ENCODE data around the gene ADGRA1. TPM values are rescaled to one million over a fixed set of nuclear protein-coding genes. Genes with fewer than 3 reads are reported as not detected.

Gene ADGRA1
- total RNA-seq, 1 experiment from 2014 or later: not detected

DNA sequence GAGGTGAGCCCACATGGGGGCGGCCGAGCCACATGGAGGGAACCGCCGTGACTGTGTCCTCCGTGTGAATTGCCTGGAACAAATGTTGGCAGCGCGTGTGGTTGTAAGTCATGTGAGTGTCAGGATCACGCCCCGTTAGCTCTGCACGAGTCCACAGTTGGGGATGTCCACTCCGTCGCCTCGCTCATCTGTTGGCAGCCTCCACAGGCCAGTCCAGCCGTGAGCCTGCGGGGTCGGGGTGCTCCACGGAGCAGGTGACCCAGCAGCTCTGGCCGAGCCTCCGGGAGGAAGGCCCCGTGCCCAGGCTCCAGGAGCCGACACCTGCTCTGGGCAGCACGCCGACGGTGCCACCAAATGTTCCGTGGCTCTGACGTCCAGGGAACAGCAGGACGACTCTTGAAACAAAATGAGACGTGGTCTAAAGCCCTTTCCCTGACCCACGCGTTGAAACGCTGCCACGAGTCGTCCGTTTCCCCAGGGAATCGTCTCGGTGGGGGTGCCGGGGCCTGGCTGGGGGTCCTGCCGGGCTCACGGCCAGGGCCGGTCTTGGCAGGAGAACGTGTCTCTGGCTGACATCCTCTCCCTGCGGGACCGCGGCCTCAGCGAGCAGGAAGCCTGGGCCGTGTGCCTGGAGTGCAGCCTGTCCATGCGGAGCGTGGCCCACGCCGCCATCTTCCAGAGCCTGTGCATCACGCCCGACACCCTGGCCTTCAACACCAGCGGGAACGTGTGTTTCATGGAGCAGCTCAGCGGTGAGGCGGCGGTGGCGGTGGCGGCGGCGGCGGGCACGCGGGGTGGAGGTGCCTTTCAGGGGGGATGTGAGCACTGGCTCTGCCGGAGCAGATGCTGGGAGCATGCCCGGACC, 79.3 kb downstream of the ADGRA1 start:
- Histone ChIP-seq H3K79me2 (ENCODE audit: low read length) (no peaks in the 10 kb centered on the region), H4K20me1 (ENCODE audit: low read length) (no peaks in the 10 kb centered on the region), H2AFZ (ENCODE audit: low read length) (no peak overlapping the region), H3K27me3 (ENCODE audit: low read length) (peaks cover 8% of the 10 kb centered on the region), H3K4me1 (ENCODE audit: insufficient read depth, low read length) (no peaks in the 10 kb centered on the region), H3K9me3 (ENCODE audit: low read length) (no peaks in the 10 kb centered on the region), H3K9ac (ENCODE audit: low read length) (no peak overlapping the region), H3K4me3 (ENCODE audit: low read length) (no peak overlapping the region), H3F3A (ENCODE audit: low read length, unreplicated experiment) (no peaks in the 10 kb centered on the region), H3K4me2 (ENCODE audit: low read length) (no peak overlapping the region), H3K36me3 (ENCODE audit: low read depth, low read length) (no peaks in the 10 kb centered on the region), H3K27ac (ENCODE audit: low read length) (no peak overlapping the region), H3K9me2 (replicated peaks; ENCODE audit: low read length) (no peaks in the 10 kb centered on the region)
- intact Hi-C loops (cut with micrococcal nuclease): no loop called here
- CTCF ChIA-PET: no interaction called here
- POLR2A ChIA-PET (ENCODE audit: unreplicated experiment): no interaction called here
- TF ChIP-seq EZH2phosphoT487 (IDR thresholded peaks at IDR 0.05; ENCODE audit: borderline replicate concordance, low read length) (no peak), EZH2 (IDR thresholded peaks at IDR 0.05; ENCODE audit: low read length, unreplicated experiment) (no peak), CTCF (conservative IDR thresholded peaks at IDR 0.05; ENCODE audit: low read depth, low read length) (no peak)
- ATAC-seq: no peak
- no peak for DNase-seq
- no TSS peak for BruUV-seq (replicated peaks)

DNA sequence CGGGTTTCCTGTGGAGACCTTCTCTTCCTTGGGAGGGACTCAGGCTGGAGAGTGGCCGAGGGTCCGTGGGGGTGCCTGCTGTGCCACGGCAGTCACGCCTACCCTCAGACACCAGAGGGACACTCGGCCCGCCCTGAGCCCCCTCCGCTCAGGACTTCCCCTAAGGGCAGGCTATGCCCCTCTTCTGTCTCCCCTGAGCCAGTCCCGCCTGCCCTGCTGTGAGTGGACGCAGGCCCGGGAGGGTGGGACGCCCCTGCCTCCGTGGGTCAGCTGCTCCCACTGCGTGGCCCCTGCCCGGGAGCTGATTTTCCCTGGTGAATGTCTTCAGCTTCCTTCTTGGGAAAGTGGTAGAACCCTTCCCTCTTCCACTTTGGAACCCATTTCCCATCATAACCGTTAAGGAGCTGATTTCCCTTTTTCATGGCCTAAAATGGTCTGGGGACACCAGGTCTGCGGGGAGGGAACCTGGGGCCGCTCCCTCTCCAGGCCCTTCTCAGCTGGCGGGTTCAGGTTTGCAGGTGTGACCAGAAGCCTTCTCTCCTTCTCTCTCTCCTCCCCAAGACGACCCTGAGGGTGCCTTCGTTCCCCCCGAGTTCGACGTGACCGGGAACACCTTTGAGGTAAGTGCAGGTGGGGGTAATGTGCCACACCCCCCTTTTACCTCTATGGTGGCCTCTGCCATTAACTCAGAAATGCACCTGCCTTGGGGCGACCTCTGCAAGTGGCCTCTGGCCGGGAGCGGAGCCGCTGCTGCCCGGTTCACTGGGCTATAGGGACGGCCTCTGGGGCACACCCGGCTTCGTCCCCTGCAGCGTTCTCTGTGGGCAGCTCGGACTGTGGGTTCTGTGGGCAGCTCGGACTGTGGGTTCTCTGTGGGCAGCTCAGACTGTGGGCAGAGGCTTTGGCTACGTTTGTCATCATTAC, 80.2 kb downstream of the ADGRA1 start:
- Histone ChIP-seq H3K9ac (ENCODE audit: low read length) (no peak overlapping the region), H3K27me3 (ENCODE audit: low read length) (peaks cover 10% of the 10 kb centered on the region), H3K4me1 (ENCODE audit: insufficient read depth, low read length) (no peaks in the 10 kb centered on the region), H3K36me3 (ENCODE audit: low read depth, low read length) (no peaks in the 10 kb centered on the region), H3K27ac (ENCODE audit: low read length) (no peak overlapping the region), H3K9me2 (replicated peaks; ENCODE audit: low read length) (no peaks in the 10 kb centered on the region), H2AFZ (ENCODE audit: low read length) (no peak overlapping the region), H3F3A (ENCODE audit: low read length, unreplicated experiment) (no peaks in the 10 kb centered on the region), H4K20me1 (ENCODE audit: low read length) (no peaks in the 10 kb centered on the region), H3K79me2 (ENCODE audit: low read length) (no peaks in the 10 kb centered on the region), H3K4me2 (ENCODE audit: low read length) (no peak overlapping the region), H3K9me3 (ENCODE audit: low read length) (no peaks in the 10 kb centered on the region), H3K4me3 (ENCODE audit: low read length) (no peak overlapping the region)
- intact Hi-C loops (cut with micrococcal nuclease): no loop called here
- BruUV-seq (replicated peaks): no TSS peak
- ChIA-PET POLR2A (ENCODE audit: unreplicated experiment) (no interaction called here), CTCF (no interaction called here)
- DNase-seq: no peak
- ATAC-seq: no peak
- TF ChIP-seq CTCF (conservative IDR thresholded peaks at IDR 0.05; ENCODE audit: low read depth, low read length): no peak
- no peak for TF ChIP-seq EZH2phosphoT487 (IDR thresholded peaks at IDR 0.05; ENCODE audit: borderline replicate concordance, low read length)
- TF ChIP-seq EZH2 (IDR thresholded peaks at IDR 0.05; ENCODE audit: low read length, unreplicated experiment): no peak

Data from PC-3 (cell line).